ENCODE measurements around the gene ZNF521.

ZNF521 gene

GRCh38 chr18:25111377-25112288 is 240.3 kb downstream of the ZNF521 start:
- DNase-seq (ENCODE audit: low spot score) = no peak
- in situ Hi-C loops (cut with MboI; ENCODE audit: low pct_unique_long_range_greater_than_20kb, low sequenced_read_pairs, unreplicated experiment) = no loop called here

GRCh38 chr18:25109484-25109883 is 242.5 kb downstream of the ZNF521 start:
- TF ChIP-seq CTCF (IDR thresholded peaks at IDR 0.05; ENCODE audit: extremely low read depth, insufficient read depth, missing control alignments) = no peak
- no peak for DNase-seq (ENCODE audit: low spot score)
- in situ Hi-C loops (cut with MboI; ENCODE audit: low pct_unique_long_range_greater_than_20kb, low sequenced_read_pairs, unreplicated experiment) = no loop called here

More at GRCh38 chr18:25111377-25112288, 240.3 kb downstream of the ZNF521 start:
- no peak for TF ChIP-seq CTCF (IDR thresholded peaks at IDR 0.05; ENCODE audit: extremely low read depth, insufficient read depth, missing control alignments)

- in situ Hi-C loops (cut with MboI; ENCODE audit: low pct_unique_long_range_greater_than_20kb, low sequenced_read_pairs, unreplicated experiment) = no loop called here
- no peak for DNase-seq (ENCODE audit: low spot score)
- TF ChIP-seq CTCF (IDR thresholded peaks at IDR 0.05; ENCODE audit: extremely low read depth, insufficient read depth, missing control alignments) = no peak
These were observed 248.4 kb downstream of the ZNF521 start for GRCh38 chr18:25103468-25104155.

GRCh38 chr18:25102662-25103061 is 249.3 kb downstream of the ZNF521 start:
- in situ Hi-C loops (cut with MboI; ENCODE audit: low pct_unique_long_range_greater_than_20kb, low sequenced_read_pairs, unreplicated experiment) = no loop called here
- TF ChIP-seq CTCF (IDR thresholded peaks at IDR 0.05; ENCODE audit: extremely low read depth, insufficient read depth, missing control alignments) = no peak
- no peak for DNase-seq (ENCODE audit: low spot score)

GRCh38 chr18:25100418-25100817 is 251.5 kb downstream of the ZNF521 start:
- in situ Hi-C loops (cut with MboI; ENCODE audit: low pct_unique_long_range_greater_than_20kb, low sequenced_read_pairs, unreplicated experiment) = no loop called here
- DNase-seq (ENCODE audit: low spot score) = no peak
- no peak for TF ChIP-seq CTCF (IDR thresholded peaks at IDR 0.05; ENCODE audit: extremely low read depth, insufficient read depth, missing control alignments)

- in situ Hi-C loops (cut with MboI; ENCODE audit: low pct_unique_long_range_greater_than_20kb, low sequenced_read_pairs, unreplicated experiment) = no loop called here
- no peak for TF ChIP-seq CTCF (IDR thresholded peaks at IDR 0.05; ENCODE audit: extremely low read depth, insufficient read depth, missing control alignments)
- DNase-seq (ENCODE audit: low spot score) = no peak
These were observed 252.1 kb downstream of the ZNF521 start for GRCh38 chr18:25099895-25100294.
